ENCODE data around the gene HOMEZ. TPM values are rescaled to one million over a fixed set of nuclear protein-coding genes. Genes with fewer than 3 reads are reported as not detected.
"Not testable (repeated sequence)": the region's sequence is repeated elsewhere in the genome, so short reads cannot be mapped to it uniquely, and the experiment has no call there.

Gene HOMEZ
- total RNA-seq, 1 experiment from 2014 or later: 12.8 TPM

GRCh38 chr14:23243066-23243465 lies 42.9 kb downstream of the HOMEZ start:
- in situ Hi-C loops (cut with HindIII; ENCODE audit: low pct_unique_long_range_greater_than_20kb, low sequenced_read_pairs): no loop called here
- DNase-seq (ENCODE audit: low read depth, low spot score): no peak

GRCh38 chr14:23242076-23242475 lies 43.9 kb downstream of the HOMEZ start:
- DNase-seq (ENCODE audit: low read depth, low spot score): peak; percentile 62
- in situ Hi-C loops (cut with HindIII; ENCODE audit: low pct_unique_long_range_greater_than_20kb, low sequenced_read_pairs): no loop called here

- in situ Hi-C loops (cut with HindIII; ENCODE audit: low pct_unique_long_range_greater_than_20kb, low sequenced_read_pairs); DNase-seq (ENCODE audit: low read depth, low spot score): not testable (repeated sequence)
Observed at GRCh38 chr14:23241061-23241715, 44.7 kb downstream of the HOMEZ start.

- in situ Hi-C loops (cut with HindIII; ENCODE audit: low pct_unique_long_range_greater_than_20kb, low sequenced_read_pairs): no loop called here
- no peak for DNase-seq (ENCODE audit: low read depth, low spot score)
Observed at GRCh38 chr14:23240661-23241060, 45.3 kb downstream of the HOMEZ start.

- peak; percentile 50 for DNase-seq (ENCODE audit: low read depth, low spot score)
- in situ Hi-C loops (cut with HindIII; ENCODE audit: low pct_unique_long_range_greater_than_20kb, low sequenced_read_pairs): no loop called here
Observed at GRCh38 chr14:23237772-23238594, 47.9 kb downstream of the HOMEZ start, which contains the start of gene RNF212B. RNF212B (plus strand) TSS chr14:23237936; CDS start chr14:23240346, 2,410 bp downstream.

- in situ Hi-C loops (cut with HindIII; ENCODE audit: low pct_unique_long_range_greater_than_20kb, low sequenced_read_pairs); DNase-seq (ENCODE audit: low read depth, low spot score): not testable (repeated sequence)
Observed at GRCh38 chr14:23232241-23232808, 53.6 kb downstream of the HOMEZ start.

GRCh38 chr14:23228812-23229211 lies 57.1 kb downstream of the HOMEZ start:
- no peak for DNase-seq (ENCODE audit: low read depth, low spot score)
- in situ Hi-C loops (cut with HindIII; ENCODE audit: low pct_unique_long_range_greater_than_20kb, low sequenced_read_pairs): no loop called here

GRCh38 chr14:23227566-23227965 lies 58.4 kb downstream of the HOMEZ start:
- DNase-seq (ENCODE audit: low read depth, low spot score): no peak
- in situ Hi-C loops (cut with HindIII; ENCODE audit: low pct_unique_long_range_greater_than_20kb, low sequenced_read_pairs): no loop called here

- in situ Hi-C loops (cut with HindIII; ENCODE audit: low pct_unique_long_range_greater_than_20kb, low sequenced_read_pairs); DNase-seq (ENCODE audit: low read depth, low spot score): not testable (repeated sequence)
Observed at GRCh38 chr14:23224958-23225357, 61.0 kb downstream of the HOMEZ start.

Small RNA genes lying within 50 kb of the gene (small RNA-seq; reads per million reads assigned to genes)
- gene AL049829.1 (0 reads per million in 2 experiments), gene RNU6-1046P (0 reads per million in 2 experiments)

Other genes with a start within 250 kb of the HOMEZ start
- gene PSMB11, start 243.9 kb downstream of the HOMEZ start, total RNA-seq (2014; rRNA removed; shearing (Covaris generic)): not detected in 2 replicates
- gene CDH24, start 228.6 kb downstream of the HOMEZ start, total RNA-seq (2014; rRNA removed; shearing (Covaris generic)): 0.96 and 1.1 TPM in 2 replicates
- 69.7 and 83.0 TPM in 2 replicates for gene ACIN1, start 191.0 kb downstream of the HOMEZ start, total RNA-seq (2014; rRNA removed; shearing (Covaris generic))
- 65.5 and 70.6 TPM in 2 replicates for gene C14orf119, start 190.6 kb downstream of the HOMEZ start, total RNA-seq (2014; rRNA removed; shearing (Covaris generic))
- gene CIROP, start 181.1 kb downstream of the HOMEZ start, total RNA-seq (2014; rRNA removed; shearing (Covaris generic)): not detected in 2 replicates
- not detected in 2 replicates for gene CEBPE, start 166.9 kb downstream of the HOMEZ start, total RNA-seq (2014; rRNA removed; shearing (Covaris generic))
- 27.8 and 30.8 TPM in 2 replicates for gene SLC7A8, start 102.5 kb downstream of the HOMEZ start, total RNA-seq (2014; rRNA removed; shearing (Covaris generic))
- not detected in 2 replicates for gene RNF212B, start 48.2 kb downstream of the HOMEZ start, total RNA-seq (2014; rRNA removed; shearing (Covaris generic))
- 3.6 and 3.9 TPM in 2 replicates for gene PPP1R3E, start 16.7 kb upstream of the HOMEZ start, total RNA-seq (2014; rRNA removed; shearing (Covaris generic))
- 19.1 and 20.9 TPM in 2 replicates for gene BCL2L2, start 20.7 kb upstream of the HOMEZ start, total RNA-seq (2014; rRNA removed; shearing (Covaris generic))
- 45.9 and 50.8 TPM in 2 replicates for gene PABPN1, start 35.3 kb upstream of the HOMEZ start, total RNA-seq (2014; rRNA removed; shearing (Covaris generic))
- gene SLC22A17, start 66.8 kb upstream of the HOMEZ start, total RNA-seq (2014; rRNA removed; shearing (Covaris generic)): 9.5 and 10.7 TPM in 2 replicates
- not detected in 2 replicates for gene EFS, start 79.0 kb upstream of the HOMEZ start, total RNA-seq (2014; rRNA removed; shearing (Covaris generic))
- not detected in 2 replicates for gene IL25, start 86.7 kb upstream of the HOMEZ start, total RNA-seq (2014; rRNA removed; shearing (Covaris generic))
- gene CMTM5, start 90.9 kb upstream of the HOMEZ start, total RNA-seq (2014; rRNA removed; shearing (Covaris generic)): not detected in 2 replicates
- not detected in 2 replicates for gene MYH6, start 122.1 kb upstream of the HOMEZ start, total RNA-seq (2014; rRNA removed; shearing (Covaris generic))
- gene MYH7, start 149.5 kb upstream of the HOMEZ start, total RNA-seq (2014; rRNA removed; shearing (Covaris generic)): 0.05 TPM in 1 of 2 replicates, not detected in the other
- 61.6 and 63.6 TPM in 2 replicates for gene NGDN, start 183.6 kb upstream of the HOMEZ start, total RNA-seq (2014; rRNA removed; shearing (Covaris generic))

All from SK-MEL-5 (cell line).